AG04449 (cell line): ENCODE results near the gene CADM1.
A peak's percentile ranks its signal among the peaks of the same experiment; 100 is the strongest.

Experiments
- CTCF ChIA-PET: fragments of 350-600 bp; formaldehyde crosslinking; extraction: SDS; loops from one replicate; lab custom pipeline; 2021; ENCODE audit warnings: antibody characterized with exemption; lab: Yijun Ruan, JAX
- POLR2A ChIA-PET: fragments of 400-600, 350-600 bp; formaldehyde crosslinking; extraction: SDS; loops from one replicate; lab custom pipeline; 2020; ENCODE audit warnings: antibody characterized with exemption, inconsistent platforms; lab: Yijun Ruan, JAX
- DNase-seq: peaks from one replicate; pipeline ENCODE4 v3.0.0-alpha.2; 2010; ENCODE audit warnings: low read depth, low spot score
- H3K4me3 ChIP-seq: 2 replicates; pipeline ENCODE4 v1.5.1; 2011; ENCODE audit warnings: low read depth, mild to moderate bottlenecking, control low read depth, low read length
- TF ChIP-seq, protein P1 (sequence below): IDR thresholded peaks from one replicate; pipeline ENCODE4 v1.5.1; 2011; ENCODE audit warnings: mild to moderate bottlenecking, moderate library complexity, low read length, control low read depth, inconsistent platforms; ENCODE audit not compliant: insufficient read depth; ENCODE audit errors: missing control alignments

CADM1 gene

DNA sequence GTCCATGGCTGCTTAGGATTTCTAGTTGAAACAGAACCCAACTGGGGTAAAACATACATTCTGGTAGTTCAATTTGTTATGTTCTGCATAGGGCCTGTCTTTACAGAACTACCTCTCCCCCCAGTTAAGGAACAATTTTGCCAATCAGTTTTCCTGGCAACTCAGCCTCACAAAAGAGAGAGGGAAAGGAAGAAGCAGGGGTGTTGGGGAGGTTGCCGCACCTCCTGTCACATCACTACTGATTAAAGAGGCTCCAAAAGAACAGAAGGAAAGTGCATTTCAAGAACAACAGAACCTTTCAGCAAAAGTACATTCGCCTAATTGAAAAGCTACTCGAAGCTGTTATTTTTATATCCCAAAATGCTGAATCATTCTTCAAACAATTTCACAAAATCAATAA is 217.6 kb downstream of the CADM1 start:
- CTCF ChIA-PET: interaction anchor here (0.7 kb wide), 1 partner anchor 39 kb away, joined by 3 read pairs; no protein-coding TSS in a partner anchor
- no peak for DNase-seq
- POLR2A ChIA-PET: no interaction called here
- TF ChIP-seq, protein P1, sequence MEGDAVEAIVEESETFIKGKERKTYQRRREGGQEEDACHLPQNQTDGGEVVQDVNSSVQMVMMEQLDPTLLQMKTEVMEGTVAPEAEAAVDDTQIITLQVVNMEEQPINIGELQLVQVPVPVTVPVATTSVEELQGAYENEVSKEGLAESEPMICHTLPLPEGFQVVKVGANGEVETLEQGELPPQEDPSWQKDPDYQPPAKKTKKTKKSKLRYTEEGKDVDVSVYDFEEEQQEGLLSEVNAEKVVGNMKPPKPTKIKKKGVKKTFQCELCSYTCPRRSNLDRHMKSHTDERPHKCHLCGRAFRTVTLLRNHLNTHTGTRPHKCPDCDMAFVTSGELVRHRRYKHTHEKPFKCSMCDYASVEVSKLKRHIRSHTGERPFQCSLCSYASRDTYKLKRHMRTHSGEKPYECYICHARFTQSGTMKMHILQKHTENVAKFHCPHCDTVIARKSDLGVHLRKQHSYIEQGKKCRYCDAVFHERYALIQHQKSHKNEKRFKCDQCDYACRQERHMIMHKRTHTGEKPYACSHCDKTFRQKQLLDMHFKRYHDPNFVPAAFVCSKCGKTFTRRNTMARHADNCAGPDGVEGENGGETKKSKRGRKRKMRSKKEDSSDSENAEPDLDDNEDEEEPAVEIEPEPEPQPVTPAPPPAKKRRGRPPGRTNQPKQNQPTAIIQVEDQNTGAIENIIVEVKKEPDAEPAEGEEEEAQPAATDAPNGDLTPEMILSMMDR: no peak
- no peak overlapping the region for H3K4me3 ChIP-seq

DNA sequence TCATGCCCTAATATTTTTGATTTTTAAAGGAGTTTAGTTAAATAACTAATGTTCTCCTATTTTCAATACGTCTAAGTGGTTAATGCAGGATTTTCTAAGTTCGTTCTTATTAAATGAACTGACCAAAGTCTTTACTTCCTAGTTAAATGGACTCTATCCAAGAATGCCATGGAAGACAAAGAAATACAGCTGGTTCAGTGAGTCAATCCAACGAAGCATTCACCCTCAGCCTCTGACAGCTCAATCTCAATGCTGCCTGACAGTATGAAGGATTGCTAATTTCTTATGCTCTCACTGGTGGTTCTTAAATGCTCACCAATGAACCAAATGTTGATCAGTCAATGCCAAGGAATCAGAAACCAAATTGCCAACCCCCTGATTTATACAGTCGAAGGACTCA is 219.4 kb downstream of the CADM1 start:
- POLR2A ChIA-PET: no interaction called here
- CTCF ChIA-PET: no interaction called here
- DNase-seq: no peak
- no peak overlapping the region for H3K4me3 ChIP-seq
- TF ChIP-seq, protein P1: no peak

DNA sequence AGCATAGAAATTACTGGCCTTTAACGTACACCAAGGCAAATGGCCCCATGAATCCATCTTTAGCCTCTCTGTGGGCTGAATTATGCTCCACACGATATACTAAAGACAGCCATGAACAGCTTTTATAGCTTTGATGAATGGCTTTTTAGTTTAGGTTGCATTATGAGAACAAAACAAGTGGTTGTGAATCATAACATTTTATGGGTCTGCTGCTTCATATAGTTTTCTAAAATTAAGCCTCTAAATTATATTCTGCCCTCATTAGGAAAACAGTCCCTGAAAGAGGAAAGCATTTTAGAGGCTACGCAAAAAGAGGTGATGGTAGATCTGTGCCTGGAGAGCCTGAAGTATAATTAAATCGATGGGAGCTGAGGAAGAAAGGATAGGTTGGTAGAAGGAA is 221.3 kb downstream of the CADM1 start:
- POLR2A ChIA-PET: no interaction called here
- DNase-seq: no peak
- TF ChIP-seq, protein P1: no peak
- CTCF ChIA-PET: interaction anchor here (1.1 to 2.7 kb wide), 2 partner anchors 20 to 42 kb away, joined by 3 to 12 read pairs; no protein-coding TSS in a partner anchor
- H3K4me3 ChIP-seq: no peak overlapping the region

DNA sequence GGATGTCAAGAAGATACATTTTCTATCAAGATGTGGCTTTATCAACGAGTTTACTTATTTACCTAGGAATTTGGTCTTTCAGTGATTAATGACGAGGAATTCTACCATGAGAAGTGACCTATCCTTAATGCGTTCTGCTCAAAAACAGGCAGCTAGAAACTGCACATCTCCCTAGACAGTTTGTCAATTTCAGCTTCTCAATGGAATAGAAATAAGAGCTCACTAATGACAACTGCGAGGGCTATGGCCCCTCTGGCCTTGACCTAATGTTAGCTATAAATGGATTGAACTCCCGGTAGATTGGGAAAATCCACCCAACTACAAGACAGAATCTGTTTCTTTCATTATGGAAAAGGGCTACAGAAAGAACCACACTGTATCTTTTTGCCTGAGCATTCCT is 223.4 kb downstream of the CADM1 start:
- ChIA-PET POLR2A (interaction anchor here (1.0 kb wide), 1 partner anchor 15 kb away, joined by 3 read pairs; no protein-coding TSS in a partner anchor), CTCF (interaction anchor here (1.0 to 2.7 kb wide), 4 partner anchors 10 to 222 kb away, joined by 3 to 12 read pairs (median 6); no protein-coding TSS in a partner anchor)
- TF ChIP-seq, protein P1: no peak
- DNase-seq: no peak
- no peak overlapping the region for H3K4me3 ChIP-seq

DNA sequence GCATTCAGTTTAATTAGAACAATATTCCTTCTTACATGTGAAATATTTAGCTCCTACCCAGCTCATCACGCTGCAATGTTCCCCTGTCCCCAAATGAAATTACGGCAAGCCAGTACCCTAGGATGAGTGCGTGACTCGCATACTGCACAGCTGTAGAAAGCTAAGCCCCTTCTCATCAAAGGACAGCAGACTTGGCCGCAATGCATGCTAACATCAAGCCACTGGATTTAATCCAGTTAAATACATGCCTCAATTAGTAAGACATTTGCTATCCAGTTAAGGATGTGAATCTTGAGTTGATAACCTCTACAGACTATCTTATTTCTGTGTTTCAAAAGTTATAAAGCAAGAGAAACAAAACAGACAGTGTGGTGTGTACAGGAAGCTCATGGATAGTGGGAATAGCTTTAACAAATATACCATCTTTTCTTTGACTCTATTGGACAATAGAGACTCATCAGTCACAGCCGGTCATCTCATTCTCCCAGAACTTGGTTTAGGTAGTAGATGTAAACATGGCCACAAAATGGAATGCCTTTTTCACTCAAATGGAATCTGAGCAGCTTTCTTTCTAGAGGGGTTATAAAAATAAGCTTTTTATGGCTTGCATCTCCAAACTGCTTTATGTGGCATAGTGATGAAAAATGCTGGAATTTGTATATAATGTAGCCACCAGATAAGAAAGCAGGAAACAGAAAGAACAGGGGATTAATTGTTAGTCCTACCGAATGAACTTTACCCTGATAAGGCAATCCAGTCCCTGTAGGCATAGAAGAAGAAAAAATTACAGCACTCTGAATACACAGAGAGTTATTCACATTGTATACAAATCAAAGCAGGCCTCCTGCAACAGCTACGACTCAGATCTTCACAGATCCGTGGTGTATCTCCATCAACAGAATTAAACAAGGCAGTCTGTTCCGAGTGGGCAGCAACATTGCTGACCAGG is 224.1 kb downstream of the CADM1 start:
- peak; percentile 45 for DNase-seq
- TF ChIP-seq, protein P1: no peak
- POLR2A ChIA-PET: interaction anchor here (1.0 kb wide), 1 partner anchor 14 kb away, joined by 3 read pairs; no protein-coding TSS in a partner anchor
- H3K4me3 ChIP-seq: no peak overlapping the region
- CTCF ChIA-PET: interaction anchor here (1.0 to 2.7 kb wide), 6 partner anchors 10 to 223 kb away, joined by 3 to 12 read pairs (median 5); no protein-coding TSS in a partner anchor

DNA sequence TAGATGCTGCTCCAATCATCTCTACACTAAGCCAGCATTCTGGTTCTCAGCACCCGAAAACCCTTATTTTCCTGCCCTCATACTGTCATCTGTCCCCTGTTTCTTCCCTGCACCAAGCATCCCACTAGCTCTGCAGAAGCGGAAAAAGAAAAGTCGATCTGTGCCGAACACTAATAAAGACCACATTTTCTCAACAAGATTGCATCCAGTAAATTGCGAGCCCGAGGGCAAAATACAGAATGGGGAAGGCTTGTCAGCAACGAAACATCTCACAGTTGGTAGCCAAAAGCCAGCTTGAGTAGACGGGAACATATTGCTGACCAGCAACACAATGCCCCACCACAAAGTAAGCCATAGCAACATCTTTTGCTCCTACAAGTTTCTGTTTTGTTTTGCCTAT is 227.4 kb downstream of the CADM1 start:
- POLR2A ChIA-PET: no interaction called here
- H3K4me3 ChIP-seq: no peak overlapping the region
- TF ChIP-seq, protein P1: no peak
- CTCF ChIA-PET: interaction anchor here (1.1 kb wide), 1 partner anchor 19 kb away, joined by 3 read pairs; no protein-coding TSS in a partner anchor
- DNase-seq: no peak
